ENCODE results near the gene EYA2.

The EYA2 gene

DNA sequence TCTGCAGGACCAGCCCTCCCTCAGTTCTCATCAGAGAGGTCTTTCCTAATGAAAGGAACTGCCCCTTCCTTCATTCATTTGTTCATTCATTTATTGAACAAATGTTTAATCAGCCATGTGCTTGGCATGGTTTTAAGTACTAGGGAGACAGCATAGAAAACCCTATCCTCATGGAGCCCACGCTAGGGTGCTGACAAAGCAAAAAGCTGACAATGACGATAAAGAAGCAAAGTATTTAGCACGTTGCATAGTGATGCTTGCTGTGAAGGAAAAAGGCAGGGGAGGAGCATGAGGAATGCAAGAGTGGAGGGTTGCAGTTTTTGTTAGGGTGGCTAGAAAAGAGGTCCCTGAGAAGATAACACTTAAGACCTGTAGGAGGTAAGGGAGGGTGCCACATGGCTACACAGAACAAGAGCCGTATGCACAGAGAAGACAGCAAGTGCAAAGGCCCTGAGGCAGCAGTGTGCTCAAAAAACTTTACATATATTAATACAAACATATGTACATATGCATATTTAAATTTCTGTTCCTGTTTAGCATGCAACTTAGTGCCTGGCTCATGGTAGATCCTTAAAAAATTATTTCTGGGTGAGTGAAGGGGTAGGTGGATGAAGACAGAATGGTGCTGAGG, 98.9 kb downstream of the EYA2 start:
- peaks cover 4% of the 10 kb centered on the region; the same call in 1 of the 2 replicates for H4K20me1 ChIP-seq (ENCODE audit: insufficient read depth)
- H3K36me3 ChIP-seq (ENCODE audit: insufficient read depth) = 0 out of 2 replicates have a peak, but pooled peaks cover 10% of the 10 kb centered on the region

DNA sequence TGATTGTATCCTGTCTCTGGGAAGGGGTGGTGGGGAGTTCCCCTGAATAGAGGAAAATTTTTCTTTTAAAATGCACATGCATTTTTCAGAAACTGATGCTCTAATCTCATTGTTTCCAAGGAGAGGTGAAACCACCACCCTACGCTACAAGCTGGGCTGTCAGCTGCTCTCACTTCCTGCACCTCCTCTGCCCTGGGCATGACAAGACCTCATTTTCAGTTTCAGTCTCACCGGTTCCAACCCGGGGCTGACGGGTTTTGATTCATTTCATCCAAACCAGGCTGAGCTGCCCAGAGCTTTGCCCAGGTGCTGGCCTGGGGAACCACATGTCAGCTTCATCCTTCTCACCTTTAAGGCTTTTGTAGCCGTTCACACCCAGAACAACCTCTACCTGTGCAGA, 99.7 kb downstream of the EYA2 start:
- TF ChIP-seq, protein P1, sequence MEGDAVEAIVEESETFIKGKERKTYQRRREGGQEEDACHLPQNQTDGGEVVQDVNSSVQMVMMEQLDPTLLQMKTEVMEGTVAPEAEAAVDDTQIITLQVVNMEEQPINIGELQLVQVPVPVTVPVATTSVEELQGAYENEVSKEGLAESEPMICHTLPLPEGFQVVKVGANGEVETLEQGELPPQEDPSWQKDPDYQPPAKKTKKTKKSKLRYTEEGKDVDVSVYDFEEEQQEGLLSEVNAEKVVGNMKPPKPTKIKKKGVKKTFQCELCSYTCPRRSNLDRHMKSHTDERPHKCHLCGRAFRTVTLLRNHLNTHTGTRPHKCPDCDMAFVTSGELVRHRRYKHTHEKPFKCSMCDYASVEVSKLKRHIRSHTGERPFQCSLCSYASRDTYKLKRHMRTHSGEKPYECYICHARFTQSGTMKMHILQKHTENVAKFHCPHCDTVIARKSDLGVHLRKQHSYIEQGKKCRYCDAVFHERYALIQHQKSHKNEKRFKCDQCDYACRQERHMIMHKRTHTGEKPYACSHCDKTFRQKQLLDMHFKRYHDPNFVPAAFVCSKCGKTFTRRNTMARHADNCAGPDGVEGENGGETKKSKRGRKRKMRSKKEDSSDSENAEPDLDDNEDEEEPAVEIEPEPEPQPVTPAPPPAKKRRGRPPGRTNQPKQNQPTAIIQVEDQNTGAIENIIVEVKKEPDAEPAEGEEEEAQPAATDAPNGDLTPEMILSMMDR (conservative IDR thresholded peaks at IDR 0.05; ENCODE audit: low read depth, low read length) = no peak
- H3K4me3 ChIP-seq (IDR thresholded peaks at IDR 0.05; ENCODE audit: insufficient read depth, low read depth, low read length) = no peak overlapping the region
- no peak overlapping the region for H2AFZ ChIP-seq (ENCODE audit: low read depth)

More for the DNA sequence above, 98.9 kb downstream of the EYA2 start:
- peaks cover 46% of the 10 kb centered on the region; the same call in 1 of the 2 replicates for H3K79me2 ChIP-seq (ENCODE audit: insufficient read depth, low read depth)
- no peak overlapping the region for H2AFZ ChIP-seq (ENCODE audit: low read depth)
- peak overlapping the region; percentile 58 for H3K27ac ChIP-seq
- TF ChIP-seq, protein P1 (conservative IDR thresholded peaks at IDR 0.05; ENCODE audit: low read depth, low read length) = no peak
- H3K4me1 ChIP-seq (ENCODE audit: low read depth, poor library complexity, severe bottlenecking) = peaks cover 66% of the 10 kb centered on the region
- H3K4me3 ChIP-seq (IDR thresholded peaks at IDR 0.05; ENCODE audit: insufficient read depth, low read depth, low read length) = no peak overlapping the region
- H3K9ac ChIP-seq = no peak overlapping the region
- H3K4me2 ChIP-seq = peak overlapping the region; percentile 78
- no peaks in the 10 kb centered on the region for H3K27me3 ChIP-seq (ENCODE audit: insufficient read depth, low read depth)

DNA sequence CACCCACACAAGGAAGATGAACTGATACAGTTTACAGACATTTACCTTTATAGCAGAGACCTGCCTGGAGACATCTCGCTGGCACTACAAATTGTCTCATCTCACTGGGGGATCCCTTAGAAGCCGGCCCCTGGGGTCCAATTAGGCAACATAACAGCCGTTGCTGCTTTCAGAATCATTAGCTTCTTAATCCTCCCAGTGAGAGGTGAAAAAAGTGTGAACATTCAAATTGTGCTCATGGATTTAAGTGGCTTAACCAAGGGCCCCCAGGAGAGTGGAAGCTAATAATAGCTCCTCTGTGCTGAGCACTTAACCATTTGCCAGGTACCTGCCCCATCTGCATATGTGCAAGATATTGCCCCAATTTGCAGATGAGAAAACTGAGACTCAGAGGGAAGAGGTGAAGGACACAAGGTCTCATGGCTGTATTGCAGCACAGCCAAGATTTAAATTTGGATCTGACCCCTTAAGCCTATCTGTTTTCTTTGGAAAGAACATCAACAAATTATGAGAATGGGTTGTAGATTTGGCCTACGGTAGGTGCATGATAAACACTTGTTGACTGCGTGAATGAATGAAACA, 101.0 kb downstream of the EYA2 start:
- no peak overlapping the region for H3K9ac ChIP-seq
- H3K36me3 ChIP-seq (ENCODE audit: insufficient read depth) = 0 out of 2 replicates have a peak, but pooled peaks cover 5% of the 10 kb centered on the region
- TF ChIP-seq, protein P1 (conservative IDR thresholded peaks at IDR 0.05; ENCODE audit: low read depth, low read length) = no peak
- no peaks in the 10 kb centered on the region for H3K27me3 ChIP-seq (ENCODE audit: insufficient read depth, low read depth)
- H3K4me1 ChIP-seq (ENCODE audit: low read depth, poor library complexity, severe bottlenecking) = peaks cover 62% of the 10 kb centered on the region
- no peak overlapping the region for H2AFZ ChIP-seq (ENCODE audit: low read depth)
- no peak overlapping the region for H3K4me3 ChIP-seq (IDR thresholded peaks at IDR 0.05; ENCODE audit: insufficient read depth, low read depth, low read length)
- H3K79me2 ChIP-seq (ENCODE audit: insufficient read depth, low read depth) = peaks cover 40% of the 10 kb centered on the region
- H3K4me2 ChIP-seq = peak overlapping the region; percentile 62
- no peak overlapping the region; the same call in 1 of the 2 replicates for H3K27ac ChIP-seq
- H4K20me1 ChIP-seq (ENCODE audit: insufficient read depth) = peaks cover 4% of the 10 kb centered on the region; the same call in 1 of the 2 replicates

More for the DNA sequence above, 99.7 kb downstream of the EYA2 start:
- no peak overlapping the region for H3K9ac ChIP-seq
- peaks cover 42% of the 10 kb centered on the region; the same call in 1 of the 2 replicates for H3K79me2 ChIP-seq (ENCODE audit: insufficient read depth, low read depth)
- peaks cover 4% of the 10 kb centered on the region; the same call in 1 of the 2 replicates for H4K20me1 ChIP-seq (ENCODE audit: insufficient read depth)
- H3K27ac ChIP-seq = peak overlapping the region; percentile 58
- no peaks in the 10 kb centered on the region for H3K27me3 ChIP-seq (ENCODE audit: insufficient read depth, low read depth)
- 0 out of 2 replicates have a peak, but pooled peaks cover 10% of the 10 kb centered on the region for H3K36me3 ChIP-seq (ENCODE audit: insufficient read depth)
- H3K4me1 ChIP-seq (ENCODE audit: low read depth, poor library complexity, severe bottlenecking) = peaks cover 66% of the 10 kb centered on the region
- H3K4me2 ChIP-seq = peak overlapping the region; percentile 78

DNA sequence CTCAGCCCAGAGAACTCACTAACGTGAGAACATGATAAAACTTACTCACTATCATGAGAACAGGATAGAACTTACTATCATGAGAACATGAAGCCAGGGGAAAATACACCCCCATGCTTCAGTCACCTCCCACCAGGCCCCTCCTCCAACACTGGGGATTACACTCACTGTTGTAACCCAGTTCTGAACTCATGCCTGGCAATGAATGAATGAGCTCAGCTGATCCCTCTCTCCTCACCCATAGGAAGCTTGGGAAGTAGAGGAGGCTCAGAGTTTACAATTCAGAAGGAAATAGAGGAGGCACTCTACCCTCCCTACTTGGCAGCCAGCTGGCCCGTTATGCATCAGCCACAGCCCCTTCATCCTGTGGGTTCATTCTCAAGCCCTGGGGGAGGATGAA, 102.5 kb downstream of the EYA2 start:
- H3K79me2 ChIP-seq (ENCODE audit: insufficient read depth, low read depth) = peaks cover 48% of the 10 kb centered on the region
- no peaks in the 10 kb centered on the region for H3K27me3 ChIP-seq (ENCODE audit: insufficient read depth, low read depth)
- H3K9ac ChIP-seq = no peak overlapping the region
- H3K4me1 ChIP-seq (ENCODE audit: low read depth, poor library complexity, severe bottlenecking) = peaks cover 51% of the 10 kb centered on the region
- TF ChIP-seq, protein P1 (conservative IDR thresholded peaks at IDR 0.05; ENCODE audit: low read depth, low read length) = no peak
- no peak overlapping the region for H3K27ac ChIP-seq
- H2AFZ ChIP-seq (ENCODE audit: low read depth) = no peak overlapping the region
- no peak overlapping the region for H3K4me2 ChIP-seq
- no peak overlapping the region for H3K4me3 ChIP-seq (IDR thresholded peaks at IDR 0.05; ENCODE audit: insufficient read depth, low read depth, low read length)
- H3K36me3 ChIP-seq (ENCODE audit: insufficient read depth) = no peaks in the 10 kb centered on the region; the same call in 1 of the 2 replicates
- H4K20me1 ChIP-seq (ENCODE audit: insufficient read depth) = peaks cover 4% of the 10 kb centered on the region; the same call in 1 of the 2 replicates

Measured in KMS-11 (cell line).